Islet precursor cell (in vitro differentiated cells): ENCODE results near the gene PLS1.
"Not testable (repeated sequence)": the region's sequence is repeated elsewhere in the genome, so short reads cannot be mapped to it uniquely, and the experiment has no call there.

ENCODE experiments used
- DNase-seq: peaks from one replicate; pipeline ENCODE4 v3.0.0-alpha.2; 2018

The PLS1 gene

GRCh38 chr3:142705198-142705597 lies 109.0 kb downstream of the PLS1 start:
- DNase-seq, result no peak

GRCh38 chr3:142706321-142707127 lies 110.3 kb downstream of the PLS1 start:
- no peak for DNase-seq

GRCh38 chr3:142709207-142709606 lies 113.0 kb downstream of the PLS1 start:
- no peak for DNase-seq

- DNase-seq, result not testable (repeated sequence)
Measured at GRCh38 chr3:142714882-142715281, 118.7 kb downstream of the PLS1 start.

GRCh38 chr3:142716102-142716501 lies 119.9 kb downstream of the PLS1 start:
- no peak for DNase-seq

- DNase-seq, result no peak
Measured at GRCh38 chr3:142723665-142723967, 127.4 kb downstream of the PLS1 start.

- DNase-seq, result peak; percentile 95
Measured at GRCh38 chr3:142723968-142724681, 127.9 kb downstream of the PLS1 start, which contains the start of gene TRPC1. TRPC1 (plus strand) TSS chr3:142724034; CDS start chr3:142724560, 526 bp downstream.

- peak; percentile 86 for DNase-seq
Measured at GRCh38 chr3:142724682-142725356, 128.6 kb downstream of the PLS1 start.

- DNase-seq, result no peak
Measured at GRCh38 chr3:142725357-142725739, 129.2 kb downstream of the PLS1 start.

- no peak for DNase-seq
Measured at GRCh38 chr3:142726017-142726416, 129.8 kb downstream of the PLS1 start.

- DNase-seq, result no peak
Measured at GRCh38 chr3:142732066-142732465, 135.9 kb downstream of the PLS1 start.

- DNase-seq, result no peak
Measured at GRCh38 chr3:142734834-142735233, 138.6 kb downstream of the PLS1 start.

GRCh38 chr3:142735462-142735861 lies 139.3 kb downstream of the PLS1 start:
- no peak for DNase-seq

GRCh38 chr3:142738396-142738795 lies 142.2 kb downstream of the PLS1 start:
- DNase-seq, result no peak

GRCh38 chr3:142746646-142747045 lies 150.5 kb downstream of the PLS1 start:
- DNase-seq, result no peak

- DNase-seq, result not testable (repeated sequence)
Measured at GRCh38 chr3:142750531-142750930, 154.3 kb downstream of the PLS1 start.

- not testable (repeated sequence) for DNase-seq
Measured at GRCh38 chr3:142752605-142753004, 156.4 kb downstream of the PLS1 start.

- DNase-seq, result no peak
Measured at GRCh38 chr3:142754494-142754893, 158.3 kb downstream of the PLS1 start.
